ENCODE data around the gene ABCA1. TPM values are rescaled to one million over a fixed set of nuclear protein-coding genes. Genes with fewer than 3 reads are reported as not detected.
A peak's percentile ranks its signal among the peaks of the same experiment; 100 is the strongest.
"Not testable (repeated sequence)": the region's sequence is repeated elsewhere in the genome, so short reads cannot be mapped to it uniquely, and the experiment has no call there.

ABCA1 gene
- total RNA-seq, result 100 to 1,000 TPM in 1 of 8 experiments, 10 to 100 TPM in 4, 1 to 10 TPM in 3; 9.1 to 103 (median 15.4) TPM

GRCh38 chr9:104927912-104928740, at the start of gene ABCA1:
Gene ABCA1 (minus strand): TSS chr9:104928155. CDS start chr9:104903679, 24,476 bp downstream.
- H3K4me1 ChIP-seq (replicated peaks in 1 of 2), result peaks cover 5 to 14% of the 10 kb centered on the region in 2 donors
- in situ Hi-C loops (cut with MboI; ENCODE audit: low pct_unique_long_range_greater_than_20kb in 2 of 9, low sequenced_read_pairs in 9 of 9, unreplicated experiment in 9 of 9), result loop anchor here in 3 of 9 experiments (10.0 to 25.0 kb wide), 5 partner anchors 91 to 487 kb away; partner anchors contain the start of gene SLC44A1 (in 2 of the 3)
- ATAC-seq (replicated peaks in 6 of 8), result peak; percentile 55 to 76 (median 72)
- H3K27ac ChIP-seq, result peak within 1 kb of the TSS; percentile 50 to 71
- WGBS, 10 experiments, result 0 to 17% (median 1%) methylated on average over 1 to 6 of the region's 53 CpGs; no CpG with 5 or more reads in 4 of the 10 experiments
- H3K4me3 ChIP-seq, result peak within 1 kb of the TSS; percentile 37 to 86 (median 61)

GRCh38 chr9:104977580-104977979, 49.6 kb upstream of the ABCA1 start:
- in situ Hi-C loops (cut with MboI; ENCODE audit: low pct_unique_long_range_greater_than_20kb in 2 of 9, low sequenced_read_pairs in 9 of 9, unreplicated experiment in 9 of 9), result loop anchor here in 2 of 9 experiments (25.0 kb wide), 1 partner anchor 160 kb away; no protein-coding TSS in a partner anchor
- Histone ChIP-seq H3K4me1 (replicated peaks in 1 of 2) (no peaks in the 10 kb centered on the region), H3K4me3 (no peak overlapping the region), H3K27ac (no peak overlapping the region)
- no peak for ATAC-seq (replicated peaks in 6 of 8)

GRCh38 chr9:104977168-104977567, 49.2 kb upstream of the ABCA1 start:
- Histone ChIP-seq H3K4me1 (replicated peaks in 1 of 2) (no peaks in the 10 kb centered on the region), H3K27ac (no peak overlapping the region), H3K4me3 (no peak overlapping the region)
- 82 to 100% (median 94%) methylated on average over 1 to 6 of the region's 6 CpGs; no CpG with 5 or more reads in 1 of the 10 experiments for WGBS, 10 experiments
- no peak for ATAC-seq (replicated peaks in 6 of 8)
- in situ Hi-C loops (cut with MboI; ENCODE audit: low pct_unique_long_range_greater_than_20kb in 2 of 9, low sequenced_read_pairs in 9 of 9, unreplicated experiment in 9 of 9), result loop anchor here in 2 of 9 experiments (25.0 kb wide), 1 partner anchor 160 kb away; no protein-coding TSS in a partner anchor

- 75 to 100% (median 92%) methylated on average over 2 to 8 of the region's 9 CpGs; no CpG with 5 or more reads in 1 of the 10 experiments for WGBS, 10 experiments
- in situ Hi-C loops (cut with MboI; ENCODE audit: low pct_unique_long_range_greater_than_20kb in 2 of 9, low sequenced_read_pairs in 9 of 9, unreplicated experiment in 9 of 9), result loop anchor here in 2 of 9 experiments (25.0 kb wide), 1 partner anchor 161 kb away; no protein-coding TSS in a partner anchor
- H3K4me1 ChIP-seq (replicated peaks in 1 of 2); ATAC-seq (replicated peaks in 6 of 8); H3K4me3 ChIP-seq; H3K27ac ChIP-seq: not testable (repeated sequence)
Measured at GRCh38 chr9:104975966-104976595, 48.1 kb upstream of the ABCA1 start.

GRCh38 chr9:104974053-104974962, 46.4 kb upstream of the ABCA1 start:
- Histone ChIP-seq H3K4me1 (replicated peaks in 1 of 2) (no peaks in the 10 kb centered on the region), H3K27ac (no peak overlapping the region), H3K4me3 (no peak overlapping the region)
- ATAC-seq (replicated peaks in 6 of 8), result no peak
- 33 to 89% (median 62%) methylated on average over 3 to 5 of the region's 8 CpGs for WGBS, 10 experiments
- in situ Hi-C loops (cut with MboI; ENCODE audit: low pct_unique_long_range_greater_than_20kb in 2 of 9, low sequenced_read_pairs in 9 of 9, unreplicated experiment in 9 of 9), result no loop called here

- no peak overlapping the region for H3K4me3 ChIP-seq
- no peak overlapping the region for H3K27ac ChIP-seq
- H3K4me1 ChIP-seq (replicated peaks in 1 of 2), result peaks cover 3 to 4% of the 10 kb centered on the region in 2 donors
- ATAC-seq (replicated peaks in 6 of 8), result no peak
- 50 to 96% (median 77%) methylated on average over 1 to 4 of the region's 4 CpGs; no CpG with 5 or more reads in 1 of the 10 experiments for WGBS, 10 experiments
- in situ Hi-C loops (cut with MboI; ENCODE audit: low pct_unique_long_range_greater_than_20kb in 2 of 9, low sequenced_read_pairs in 9 of 9, unreplicated experiment in 9 of 9), result no loop called here
Measured at GRCh38 chr9:104972242-104972866, 44.4 kb upstream of the ABCA1 start.

- H3K27ac ChIP-seq, result no peak overlapping the region
- WGBS, 10 experiments, result 83 to 100% (median 96%) methylated on average over 1 to 3 of the region's 3 CpGs; no CpG with 5 or more reads in 2 of the 10 experiments
- ATAC-seq (replicated peaks in 6 of 8), result no peak
- in situ Hi-C loops (cut with MboI; ENCODE audit: low pct_unique_long_range_greater_than_20kb in 2 of 9, low sequenced_read_pairs in 9 of 9, unreplicated experiment in 9 of 9), result no loop called here
- peaks cover 3 to 4% of the 10 kb centered on the region in 2 donors for H3K4me1 ChIP-seq (replicated peaks in 1 of 2)
- H3K4me3 ChIP-seq, result no peak overlapping the region
Measured at GRCh38 chr9:104971511-104971910, 43.6 kb upstream of the ABCA1 start.

GRCh38 chr9:104970271-104970987, 42.5 kb upstream of the ABCA1 start:
- ATAC-seq (replicated peaks in 6 of 8), result no peak

GRCh38 chr9:104969116-104969515, 41.2 kb upstream of the ABCA1 start:
- WGBS, 10 experiments, result 46 to 70% (median 62%) methylated on average over 1 to 4 of the region's 4 CpGs; no CpG with 5 or more reads in 4 of the 10 experiments
- H3K27ac ChIP-seq, result peak overlapping the region in 1 of 2 donors; percentile 96
- ATAC-seq (replicated peaks in 6 of 8), result no peak
- in situ Hi-C loops (cut with MboI; ENCODE audit: low pct_unique_long_range_greater_than_20kb in 2 of 9, low sequenced_read_pairs in 9 of 9, unreplicated experiment in 9 of 9), result no loop called here
- H3K4me1 ChIP-seq (replicated peaks in 1 of 2), result peaks cover 3 to 4% of the 10 kb centered on the region in 2 donors
- H3K4me3 ChIP-seq, result peak overlapping the region in 1 of 5 donors; percentile 72

More at GRCh38 chr9:104970271-104970987, 42.5 kb upstream of the ABCA1 start:
- peaks cover 3 to 4% of the 10 kb centered on the region in 2 donors for H3K4me1 ChIP-seq (replicated peaks in 1 of 2)
- in situ Hi-C loops (cut with MboI; ENCODE audit: low pct_unique_long_range_greater_than_20kb in 2 of 9, low sequenced_read_pairs in 9 of 9, unreplicated experiment in 9 of 9), result no loop called here
- H3K4me3 ChIP-seq, result no peak overlapping the region
- WGBS, 10 experiments, result 14 to 100% (median 85%) methylated on average over 1 to 8 of the region's 8 CpGs; no CpG with 5 or more reads in 1 of the 10 experiments
- H3K27ac ChIP-seq, result no peak overlapping the region

GRCh38 chr9:104968025-104968982, 40.3 kb upstream of the ABCA1 start:
- WGBS, 10 experiments, result 0 to 58% (median 4%) methylated on average over 1 to 26 of the region's 50 CpGs; no CpG with 5 or more reads in 2 of the 10 experiments
- peaks cover 3 to 4% of the 10 kb centered on the region in 2 donors for H3K4me1 ChIP-seq (replicated peaks in 1 of 2)
- ATAC-seq (replicated peaks in 6 of 8), result peak; percentile 93 to 97 (median 96)
- H3K27ac ChIP-seq, result peak overlapping the region; percentile 91 to 96
- in situ Hi-C loops (cut with MboI; ENCODE audit: low pct_unique_long_range_greater_than_20kb in 2 of 9, low sequenced_read_pairs in 9 of 9, unreplicated experiment in 9 of 9), result no loop called here
- peak overlapping the region; percentile 69 to 99 (median 75) for H3K4me3 ChIP-seq

All from motor neuron (in vitro differentiated cells).